ENCODE measurements around the gene CELF2. TPM values are rescaled to one million over a fixed set of nuclear protein-coding genes. Genes with fewer than 3 reads are reported as not detected.

Gene CELF2
- total RNA-seq, 1 experiment from 2014 or later = 0.27 TPM

GRCh38 chr10:11011436-11011835, 6.2 kb upstream of the CELF2 start:
- POLR2A ChIA-PET = no interaction called here
- Histone ChIP-seq H3K4me3 (ENCODE audit: low read depth, low read length) (no peak overlapping the region), H3K4me1 (no peaks in the 10 kb centered on the region), H3K36me3 (ENCODE audit: control insufficient read depth, insufficient read depth, low read length) (no peaks in the 10 kb centered on the region), H3K27me3 (replicated peaks; ENCODE audit: control insufficient read depth, insufficient read depth, low read length) (peaks cover 2% of the 10 kb centered on the region; the same call in 1 of the 2 replicates), H3K9me3 (no peaks in the 10 kb centered on the region)
- TF ChIP-seq, protein P1, sequence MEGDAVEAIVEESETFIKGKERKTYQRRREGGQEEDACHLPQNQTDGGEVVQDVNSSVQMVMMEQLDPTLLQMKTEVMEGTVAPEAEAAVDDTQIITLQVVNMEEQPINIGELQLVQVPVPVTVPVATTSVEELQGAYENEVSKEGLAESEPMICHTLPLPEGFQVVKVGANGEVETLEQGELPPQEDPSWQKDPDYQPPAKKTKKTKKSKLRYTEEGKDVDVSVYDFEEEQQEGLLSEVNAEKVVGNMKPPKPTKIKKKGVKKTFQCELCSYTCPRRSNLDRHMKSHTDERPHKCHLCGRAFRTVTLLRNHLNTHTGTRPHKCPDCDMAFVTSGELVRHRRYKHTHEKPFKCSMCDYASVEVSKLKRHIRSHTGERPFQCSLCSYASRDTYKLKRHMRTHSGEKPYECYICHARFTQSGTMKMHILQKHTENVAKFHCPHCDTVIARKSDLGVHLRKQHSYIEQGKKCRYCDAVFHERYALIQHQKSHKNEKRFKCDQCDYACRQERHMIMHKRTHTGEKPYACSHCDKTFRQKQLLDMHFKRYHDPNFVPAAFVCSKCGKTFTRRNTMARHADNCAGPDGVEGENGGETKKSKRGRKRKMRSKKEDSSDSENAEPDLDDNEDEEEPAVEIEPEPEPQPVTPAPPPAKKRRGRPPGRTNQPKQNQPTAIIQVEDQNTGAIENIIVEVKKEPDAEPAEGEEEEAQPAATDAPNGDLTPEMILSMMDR (IDR thresholded peaks at IDR 0.05; ENCODE audit: insufficient read depth in 1 of 2, low read depth in 1 of 2, low read length in 1 of 2, severe bottlenecking in 1 of 2, unreplicated experiment in 1 of 2) = no peak
- H3K27ac Mint-ChIP-seq (ENCODE audit: unreplicated experiment) = no peak overlapping the region
- DNase-seq = no peak
- intact Hi-C loops (cut with micrococcal nuclease; ENCODE audit: unreplicated experiment) = no loop called here
- peaks cover 44% of the 10 kb centered on the region for H3K27me3 Mint-ChIP-seq (ENCODE audit: insufficient read depth, unreplicated experiment)
- no peak overlapping the region for H3K4me3 Mint-ChIP-seq (ENCODE audit: unreplicated experiment)
- no peaks in the 10 kb centered on the region for H3K9me3 Mint-ChIP-seq (ENCODE audit: unreplicated experiment)
- H3K4me1 Mint-ChIP-seq (ENCODE audit: low read depth, unreplicated experiment) = no peaks in the 10 kb centered on the region
- CTCF ChIA-PET = no interaction called here
- H3K36me3 Mint-ChIP-seq (ENCODE audit: insufficient read depth, unreplicated experiment) = no peaks in the 10 kb centered on the region
- BruUV-seq (replicated peaks) = no TSS peak

- no peaks in the 10 kb centered on the region for H3K4me1 Mint-ChIP-seq (ENCODE audit: low read depth, unreplicated experiment)
- BruUV-seq (replicated peaks) = no TSS peak
- Histone ChIP-seq H3K4me1 (no peaks in the 10 kb centered on the region), H3K27me3 (replicated peaks; ENCODE audit: control insufficient read depth, insufficient read depth, low read length) (peaks cover 2% of the 10 kb centered on the region; the same call in 1 of the 2 replicates), H3K4me3 (ENCODE audit: low read depth, low read length) (no peak overlapping the region), H3K36me3 (ENCODE audit: control insufficient read depth, insufficient read depth, low read length) (no peaks in the 10 kb centered on the region), H3K9me3 (no peaks in the 10 kb centered on the region)
- no peaks in the 10 kb centered on the region for H3K9me3 Mint-ChIP-seq (ENCODE audit: unreplicated experiment)
- H3K36me3 Mint-ChIP-seq (ENCODE audit: insufficient read depth, unreplicated experiment) = no peaks in the 10 kb centered on the region
- no peak for DNase-seq
- ChIA-PET CTCF (no interaction called here), POLR2A (no interaction called here)
- H3K27me3 Mint-ChIP-seq (ENCODE audit: insufficient read depth, unreplicated experiment) = peaks cover 44% of the 10 kb centered on the region
- TF ChIP-seq, protein P1 (IDR thresholded peaks at IDR 0.05; ENCODE audit: insufficient read depth in 1 of 2, low read depth in 1 of 2, low read length in 1 of 2, severe bottlenecking in 1 of 2, unreplicated experiment in 1 of 2) = no peak
- no peak overlapping the region for H3K4me3 Mint-ChIP-seq (ENCODE audit: unreplicated experiment)
- no peak overlapping the region for H3K27ac Mint-ChIP-seq (ENCODE audit: unreplicated experiment)
- intact Hi-C loops (cut with micrococcal nuclease; ENCODE audit: unreplicated experiment) = no loop called here
Observed at GRCh38 chr10:11011984-11012383, 5.7 kb upstream of the CELF2 start.

GRCh38 chr10:11012421-11013295, 5.0 kb upstream of the CELF2 start:
- no peaks in the 10 kb centered on the region for H3K4me1 Mint-ChIP-seq (ENCODE audit: low read depth, unreplicated experiment)
- H3K9me3 Mint-ChIP-seq (ENCODE audit: unreplicated experiment) = no peaks in the 10 kb centered on the region
- no peak overlapping the region for H3K27ac Mint-ChIP-seq (ENCODE audit: unreplicated experiment)
- peaks cover 6% of the 10 kb centered on the region for H3K27me3 ChIP-seq (replicated peaks; ENCODE audit: control insufficient read depth, insufficient read depth, low read length)
- no peaks in the 10 kb centered on the region for H3K36me3 ChIP-seq (ENCODE audit: control insufficient read depth, insufficient read depth, low read length)
- H3K36me3 Mint-ChIP-seq (ENCODE audit: insufficient read depth, unreplicated experiment) = no peaks in the 10 kb centered on the region
- ChIA-PET POLR2A (no interaction called here), CTCF (no interaction called here)
- H3K27me3 Mint-ChIP-seq (ENCODE audit: insufficient read depth, unreplicated experiment) = peaks cover 47% of the 10 kb centered on the region
- intact Hi-C loops (cut with micrococcal nuclease; ENCODE audit: unreplicated experiment) = no loop called here
- H3K4me3 ChIP-seq (ENCODE audit: low read depth, low read length) = no peak overlapping the region
- BruUV-seq (replicated peaks) = no TSS peak
- no peak overlapping the region for H3K4me3 Mint-ChIP-seq (ENCODE audit: unreplicated experiment)
- H3K4me1 ChIP-seq = no peaks in the 10 kb centered on the region
- TF ChIP-seq, protein P1 (IDR thresholded peaks at IDR 0.05; ENCODE audit: insufficient read depth in 1 of 2, low read depth in 1 of 2, low read length in 1 of 2, severe bottlenecking in 1 of 2, unreplicated experiment in 1 of 2) = no peak
- no peak for DNase-seq
- H3K9me3 ChIP-seq = no peaks in the 10 kb centered on the region
